ENCODE measurements around the gene ZNRD2.

DNA sequence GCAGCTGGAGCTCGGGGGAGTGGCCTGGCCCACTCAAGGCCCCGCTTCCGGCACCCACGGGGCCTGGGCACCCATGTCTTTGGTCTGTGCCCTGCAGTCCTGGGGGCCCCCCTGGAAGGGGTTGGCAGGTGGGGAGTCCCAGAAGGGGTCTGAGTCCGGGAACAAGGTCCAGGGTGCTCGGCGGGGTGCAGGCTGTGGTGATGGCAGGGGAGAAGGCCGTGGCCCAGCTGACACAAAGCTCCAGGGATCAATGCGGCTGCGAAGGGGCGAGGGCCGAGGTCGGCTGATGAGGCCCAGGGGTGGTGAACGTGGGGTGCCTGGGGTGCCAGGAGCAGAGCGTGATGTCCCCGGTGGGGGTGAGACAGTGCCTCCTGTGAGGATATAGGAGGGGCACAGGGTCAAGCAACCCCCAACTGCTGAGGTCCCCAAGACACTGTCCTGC is 28.0 kb downstream of the ZNRD2 start:
- TF ChIP-seq, protein P1, sequence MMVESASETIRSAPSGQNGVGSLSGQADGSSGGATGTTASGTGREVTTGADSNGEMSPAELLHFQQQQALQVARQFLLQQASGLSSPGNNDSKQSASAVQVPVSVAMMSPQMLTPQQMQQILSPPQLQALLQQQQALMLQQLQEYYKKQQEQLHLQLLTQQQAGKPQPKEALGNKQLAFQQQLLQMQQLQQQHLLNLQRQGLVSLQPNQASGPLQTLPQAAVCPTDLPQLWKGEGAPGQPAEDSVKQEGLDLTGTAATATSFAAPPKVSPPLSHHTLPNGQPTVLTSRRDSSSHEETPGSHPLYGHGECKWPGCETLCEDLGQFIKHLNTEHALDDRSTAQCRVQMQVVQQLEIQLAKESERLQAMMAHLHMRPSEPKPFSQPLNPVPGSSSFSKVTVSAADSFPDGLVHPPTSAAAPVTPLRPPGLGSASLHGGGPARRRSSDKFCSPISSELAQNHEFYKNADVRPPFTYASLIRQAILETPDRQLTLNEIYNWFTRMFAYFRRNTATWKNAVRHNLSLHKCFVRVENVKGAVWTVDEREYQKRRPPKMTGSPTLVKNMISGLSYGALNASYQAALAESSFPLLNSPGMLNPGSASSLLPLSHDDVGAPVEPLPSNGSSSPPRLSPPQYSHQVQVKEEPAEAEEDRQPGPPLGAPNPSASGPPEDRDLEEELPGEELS (CRISPR knock-in tag; IDR thresholded peaks at IDR 0.05), result no peak
- no peak for TF ChIP-seq E2F1 (CRISPR knock-in tag; IDR thresholded peaks at IDR 0.05)
- TF ChIP-seq CTCF (IDR thresholded peaks at IDR 0.05), result no peak
- TF ChIP-seq SMAD4 (CRISPR knock-in tag; IDR thresholded peaks at IDR 0.05), result no peak
- no peak for TF ChIP-seq ATF3 (CRISPR knock-in tag; conservative IDR thresholded peaks at IDR 0.05)
- no peak for TF ChIP-seq ZNF121 (CRISPR knock-in tag; IDR thresholded peaks at IDR 0.05)
- TF ChIP-seq CBFB (CRISPR knock-in tag; IDR thresholded peaks at IDR 0.05; ENCODE audit: low read depth), result no peak
- no peak for TF ChIP-seq PREB (CRISPR knock-in tag; IDR thresholded peaks at IDR 0.05; ENCODE audit: borderline replicate concordance)
- no peak for TF ChIP-seq ETV6 (CRISPR knock-in tag; IDR thresholded peaks at IDR 0.05)
- no peak for TF ChIP-seq ZNF416 (CRISPR knock-in tag; IDR thresholded peaks at IDR 0.05)
- TF ChIP-seq, protein P2, sequence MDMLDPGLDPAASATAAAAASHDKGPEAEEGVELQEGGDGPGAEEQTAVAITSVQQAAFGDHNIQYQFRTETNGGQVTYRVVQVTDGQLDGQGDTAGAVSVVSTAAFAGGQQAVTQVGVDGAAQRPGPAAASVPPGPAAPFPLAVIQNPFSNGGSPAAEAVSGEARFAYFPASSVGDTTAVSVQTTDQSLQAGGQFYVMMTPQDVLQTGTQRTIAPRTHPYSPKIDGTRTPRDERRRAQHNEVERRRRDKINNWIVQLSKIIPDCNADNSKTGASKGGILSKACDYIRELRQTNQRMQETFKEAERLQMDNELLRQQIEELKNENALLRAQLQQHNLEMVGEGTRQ (CRISPR knock-in tag; IDR thresholded peaks at IDR 0.05), result no peak
- TF ChIP-seq, protein P3, sequence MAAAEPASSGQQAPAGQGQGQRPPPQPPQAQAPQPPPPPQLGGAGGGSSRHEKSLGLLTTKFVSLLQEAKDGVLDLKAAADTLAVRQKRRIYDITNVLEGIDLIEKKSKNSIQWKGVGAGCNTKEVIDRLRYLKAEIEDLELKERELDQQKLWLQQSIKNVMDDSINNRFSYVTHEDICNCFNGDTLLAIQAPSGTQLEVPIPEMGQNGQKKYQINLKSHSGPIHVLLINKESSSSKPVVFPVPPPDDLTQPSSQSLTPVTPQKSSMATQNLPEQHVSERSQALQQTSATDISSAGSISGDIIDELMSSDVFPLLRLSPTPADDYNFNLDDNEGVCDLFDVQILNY (CRISPR knock-in tag; IDR thresholded peaks at IDR 0.05), result no peak
